Stimulated activated naive B cell treated with anti-CD40 and anti-IgM and Interleukin-4, amounts not matched to agents 10 μg/mL and 1 μg/mL and 100 μg/mL, for 72 hours (primary cell): ENCODE measurements around the gene NUDT19.

Source experiments
- ATAC-seq, 2 donors: fragments of 150-1000 bp; cut with Tn5 transposase; replicated peaks; 2 replicates each; pipeline ENCODE4 v1.10.0; 2021; ENCODE audit warnings: moderate library complexity in 1 of 2
- DNase-seq: peaks from one replicate; pipeline ENCODE4 v3.0.0; 2021
- H3K27ac Mint-ChIP-seq: one replicate; pipeline ENCODE4 v1.8.0; 2022; ENCODE audit warnings: mild to moderate bottlenecking, mixed read lengths
- H3K27me3 Mint-ChIP-seq, 2 donors: one replicate each; pipeline ENCODE4 v1.8.0; 2022; ENCODE audit warnings: mixed read lengths in 2 of 2
- H3K36me3 Mint-ChIP-seq, 2 donors: one replicate each; pipeline ENCODE4 v1.8.0; 2022; ENCODE audit warnings: mixed read lengths in 2 of 2, mild to moderate bottlenecking in 1 of 2
- H3K4me1 Mint-ChIP-seq, 2 donors: one replicate each; pipeline ENCODE4 v1.8.0; 2022; ENCODE audit warnings: mixed read lengths in 2 of 2, mild to moderate bottlenecking in 1 of 2
- H3K4me3 Mint-ChIP-seq, 2 donors: one replicate each; pipeline ENCODE4 v1.8.0; 2022; ENCODE audit warnings: mild to moderate bottlenecking in 2 of 2, mixed read lengths in 2 of 2, moderate library complexity in 1 of 2
- H3K9me3 Mint-ChIP-seq, 2 donors: one replicate each; pipeline ENCODE4 v1.8.0; 2022; ENCODE audit warnings: mixed read lengths in 2 of 2, mild to moderate bottlenecking in 1 of 2

The NUDT19 gene

DNA sequence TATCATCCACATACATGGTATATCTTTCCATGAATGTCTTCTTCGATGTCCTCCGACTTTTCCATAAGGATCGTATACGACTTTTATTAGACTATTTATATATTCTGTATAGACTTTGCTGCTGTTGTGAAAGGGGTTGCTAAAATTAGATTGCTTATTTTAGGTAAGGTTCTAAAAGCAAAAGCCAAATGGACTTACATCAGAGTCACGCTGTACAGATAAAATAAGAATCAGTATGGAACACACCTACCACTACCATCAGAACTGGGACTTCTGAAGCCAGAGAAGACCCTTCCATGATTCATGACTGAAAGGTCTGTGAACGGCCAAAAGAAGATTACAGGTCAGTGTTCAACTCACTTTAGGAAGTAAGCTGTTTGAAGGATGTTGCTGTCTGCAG is 25.5 kb upstream of the NUDT19 start:
- peaks cover 12 to 13% of the 10 kb centered on the region in 2 donors for H3K4me1 Mint-ChIP-seq
- no peak overlapping the region for H3K4me3 Mint-ChIP-seq
- no peaks in the 10 kb centered on the region for H3K9me3 Mint-ChIP-seq
- no peak for ATAC-seq
- no peaks in the 10 kb centered on the region for H3K27me3 Mint-ChIP-seq
- peaks cover 7 to 20% of the 10 kb centered on the region in 2 donors for H3K36me3 Mint-ChIP-seq
- H3K27ac Mint-ChIP-seq: no peak overlapping the region
- no peak for DNase-seq

- no peaks in the 10 kb centered on the region for H3K9me3 Mint-ChIP-seq
- H3K4me1 Mint-ChIP-seq: peaks cover 21 to 33% of the 10 kb centered on the region in 2 donors
- H3K27me3 Mint-ChIP-seq: no peaks in the 10 kb centered on the region
- ATAC-seq: no peak
- no peak overlapping the region for H3K27ac Mint-ChIP-seq
- H3K36me3 Mint-ChIP-seq: peaks cover 10 to 20% of the 10 kb centered on the region in 2 donors
- no peak for DNase-seq
- H3K4me3 Mint-ChIP-seq: no peak overlapping the region
Observed at GRCh38 chr19:32669310-32669709, 22.3 kb upstream of the NUDT19 start.

DNA sequence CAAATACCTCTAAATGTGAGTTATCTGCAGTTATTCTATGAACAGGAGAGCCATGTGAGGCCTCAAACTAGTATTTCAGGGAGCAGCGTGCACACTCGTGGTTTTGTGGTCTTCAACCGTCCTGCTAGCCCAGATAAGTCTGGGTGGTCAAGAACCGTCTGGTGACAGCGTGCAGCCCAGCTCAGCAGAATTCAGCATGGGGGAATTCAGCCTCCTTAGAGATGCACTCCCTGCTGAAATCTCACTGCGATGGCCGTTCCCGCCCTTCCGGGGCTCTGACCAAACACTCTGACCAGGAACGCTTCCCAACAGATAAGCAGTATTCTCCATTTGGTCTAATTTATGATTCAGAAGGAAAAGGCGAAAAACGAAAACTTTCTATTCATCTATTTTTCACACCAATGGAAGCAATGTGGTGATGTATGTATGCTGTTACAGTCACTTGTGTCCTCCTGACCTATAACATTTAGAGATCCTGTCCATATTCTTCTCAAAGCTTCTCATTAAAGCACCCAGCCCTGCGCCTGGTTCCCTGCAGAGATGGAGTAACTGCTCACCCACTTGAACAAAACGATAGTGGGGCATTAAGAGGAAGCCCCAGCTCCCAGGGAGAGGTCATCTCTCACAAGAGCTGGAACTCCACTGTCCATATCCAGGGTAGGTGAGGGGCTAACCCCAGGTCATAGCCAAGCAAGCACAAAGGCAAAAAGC is 19.6 kb upstream of the NUDT19 start:
- no peak overlapping the region for H3K27ac Mint-ChIP-seq
- peaks cover 6 to 9% of the 10 kb centered on the region in 2 donors for H3K27me3 Mint-ChIP-seq
- H3K36me3 Mint-ChIP-seq: peaks cover 10 to 11% of the 10 kb centered on the region in 2 donors
- no peak for DNase-seq
- H3K4me1 Mint-ChIP-seq: peaks cover 23 to 45% of the 10 kb centered on the region in 2 donors
- ATAC-seq: no peak
- H3K9me3 Mint-ChIP-seq: no peaks in the 10 kb centered on the region
- H3K4me3 Mint-ChIP-seq: no peak overlapping the region

- H3K27me3 Mint-ChIP-seq: peaks cover 13 to 17% of the 10 kb centered on the region in 2 donors
- H3K9me3 Mint-ChIP-seq: no peaks in the 10 kb centered on the region
- ATAC-seq (no peak), DNase-seq (no peak)
- H3K4me3 Mint-ChIP-seq: peak overlapping the region in 1 of 2 donors; percentile 18
- peaks cover 24 to 52% of the 10 kb centered on the region in 2 donors for H3K4me1 Mint-ChIP-seq
- peaks cover 9 to 10% of the 10 kb centered on the region in 2 donors for H3K36me3 Mint-ChIP-seq
- no peak overlapping the region for H3K27ac Mint-ChIP-seq
Observed at GRCh38 chr19:32672841-32673240, 18.8 kb upstream of the NUDT19 start.

GRCh38 chr19:32673573-32673972 is 18.0 kb upstream of the NUDT19 start:
- H3K9me3 Mint-ChIP-seq: no peaks in the 10 kb centered on the region
- DNase-seq (no peak), ATAC-seq (no peak)
- H3K27me3 Mint-ChIP-seq: peaks cover 13 to 24% of the 10 kb centered on the region in 2 donors
- H3K4me3 Mint-ChIP-seq: peak overlapping the region; percentile 86 to 93
- peaks cover 9% of the 10 kb centered on the region in 2 donors for H3K36me3 Mint-ChIP-seq
- peaks cover 24 to 52% of the 10 kb centered on the region in 2 donors for H3K4me1 Mint-ChIP-seq
- no peak overlapping the region for H3K27ac Mint-ChIP-seq

DNA sequence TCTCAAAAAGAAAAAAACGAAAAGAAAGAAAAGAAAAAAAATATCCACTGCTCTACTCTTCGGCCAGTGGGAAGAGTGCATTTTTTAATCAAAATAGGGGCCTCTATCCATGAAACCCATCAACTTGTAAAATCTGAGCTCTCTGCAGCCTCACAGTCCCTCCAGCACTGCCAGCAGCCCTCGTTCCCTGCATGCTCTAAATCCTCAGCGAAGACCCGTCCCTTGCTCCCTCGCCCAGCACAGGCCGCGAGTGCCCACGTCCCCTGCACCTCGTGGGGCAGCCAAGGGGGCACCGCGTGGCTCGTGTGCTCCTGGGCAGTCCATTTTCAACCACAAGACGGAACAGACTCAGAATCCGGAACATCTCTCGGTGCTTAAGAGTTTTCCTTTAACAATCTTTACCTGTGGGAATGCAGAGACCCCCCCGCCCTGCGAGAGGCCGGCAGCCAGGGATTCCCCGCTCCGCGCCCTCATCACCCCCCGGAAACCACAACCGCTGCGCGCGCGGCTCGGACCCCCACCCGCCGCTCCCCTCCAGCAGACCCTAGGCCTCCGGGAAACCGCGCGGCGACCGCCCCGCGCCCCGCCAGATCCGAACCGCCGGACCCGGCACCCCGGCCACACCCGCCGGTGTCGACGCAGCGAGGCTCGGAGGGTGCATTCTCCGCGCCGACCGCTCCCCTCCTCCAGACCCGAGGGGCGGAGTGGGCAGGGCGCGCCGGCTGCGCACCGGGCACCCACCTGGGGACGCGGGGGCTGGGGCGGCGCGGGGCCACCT is 17.3 kb upstream of the NUDT19 start:
- Mint-ChIP-seq H3K9me3 (no peaks in the 10 kb centered on the region), H3K27ac (peak overlapping the region; percentile 94), H3K4me1 (peaks cover 22 to 52% of the 10 kb centered on the region in 2 donors), H3K4me3 (peak overlapping the region; percentile 86 to 93), H3K36me3 (peaks cover 5 to 8% of the 10 kb centered on the region in 2 donors), H3K27me3 (peaks cover 13 to 24% of the 10 kb centered on the region in 2 donors)
- DNase-seq (no peak), ATAC-seq (no peak)

- peaks cover 0 to 3% of the 10 kb centered on the region in 2 donors for H3K36me3 Mint-ChIP-seq
- H3K27me3 Mint-ChIP-seq: peaks cover 13 to 24% of the 10 kb centered on the region in 2 donors
- H3K4me3 Mint-ChIP-seq: peak within 1 kb of the TSS; percentile 86 to 93
- H3K4me1 Mint-ChIP-seq: peaks cover 16 to 50% of the 10 kb centered on the region in 2 donors
- no peaks in the 10 kb centered on the region for H3K9me3 Mint-ChIP-seq
- ATAC-seq (peak; percentile 96 to 98), DNase-seq (peak; percentile 97)
- peak within 1 kb of the TSS; percentile 94 for H3K27ac Mint-ChIP-seq
Observed at GRCh38 chr19:32674931-32675719, 16.5 kb upstream of the NUDT19 start, which contains the start of gene ANKRD27. Gene ANKRD27 (minus strand): TSS chr19:32675180. CDS start chr19:32659015, 16,165 bp downstream.

- H3K27me3 Mint-ChIP-seq: peaks cover 13 to 24% of the 10 kb centered on the region in 2 donors
- DNase-seq: peak; percentile 32
- H3K4me3 Mint-ChIP-seq: peak within 1 kb of the TSS; percentile 84 to 86
- H3K4me1 Mint-ChIP-seq: peaks cover 16 to 47% of the 10 kb centered on the region in 2 donors
- H3K27ac Mint-ChIP-seq: peak within 1 kb of the TSS; percentile 81
- peak; percentile 31 to 33 for ATAC-seq
- H3K36me3 Mint-ChIP-seq: peaks cover 0 to 3% of the 10 kb centered on the region in 2 donors
- H3K9me3 Mint-ChIP-seq: no peaks in the 10 kb centered on the region
Observed at GRCh38 chr19:32675720-32676185, 15.9 kb upstream of the NUDT19 start, which contains the start of gene RGS9BP. Gene RGS9BP (plus strand): TSS chr19:32675848. CDS start chr19:32676264, 416 bp downstream.

- peak overlapping the region; percentile 81 for H3K27ac Mint-ChIP-seq
- DNase-seq: no peak
- H3K36me3 Mint-ChIP-seq: peaks cover 0 to 3% of the 10 kb centered on the region in 2 donors
- H3K9me3 Mint-ChIP-seq: no peaks in the 10 kb centered on the region
- peaks cover 16 to 47% of the 10 kb centered on the region in 2 donors for H3K4me1 Mint-ChIP-seq
- peaks cover 13 to 24% of the 10 kb centered on the region in 2 donors for H3K27me3 Mint-ChIP-seq
- no peak for ATAC-seq
- H3K4me3 Mint-ChIP-seq: peak overlapping the region; percentile 84 to 86
Observed at GRCh38 chr19:32676186-32676894, 15.3 kb upstream of the NUDT19 start.

GRCh38 chr19:32676895-32677359 is 14.7 kb upstream of the NUDT19 start:
- Mint-ChIP-seq H3K4me1 (peaks cover 15 to 43% of the 10 kb centered on the region in 2 donors), H3K36me3 (peaks cover 0 to 3% of the 10 kb centered on the region in 2 donors), H3K27me3 (peaks cover 13 to 24% of the 10 kb centered on the region in 2 donors), H3K27ac (no peak overlapping the region), H3K4me3 (peak overlapping the region in 1 of 2 donors; percentile 30), H3K9me3 (no peaks in the 10 kb centered on the region)
- DNase-seq: no peak
- no peak for ATAC-seq

DNA sequence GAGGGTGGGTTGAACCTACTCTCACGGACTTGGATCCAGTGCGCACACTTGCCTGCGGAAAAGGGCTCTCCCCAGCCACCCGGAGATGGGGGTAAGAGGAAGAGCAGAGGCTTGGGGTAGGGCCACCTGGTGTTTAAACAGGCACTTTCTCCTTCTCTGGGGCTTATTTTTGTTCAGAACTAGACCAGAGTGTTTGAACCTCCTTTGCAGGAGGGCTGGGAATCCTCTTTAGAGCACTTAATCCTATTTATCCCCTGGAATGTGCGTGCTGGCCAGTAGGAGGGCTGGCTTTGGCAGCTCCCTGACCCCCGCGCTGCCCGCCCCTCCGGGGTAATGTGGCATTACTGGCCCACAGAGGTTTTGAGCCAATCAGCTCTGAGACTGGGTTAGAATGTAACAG is 14.0 kb upstream of the NUDT19 start:
- Mint-ChIP-seq H3K27me3 (peaks cover 17 to 24% of the 10 kb centered on the region in 2 donors), H3K9me3 (no peaks in the 10 kb centered on the region), H3K36me3 (peaks cover 0 to 3% of the 10 kb centered on the region in 2 donors), H3K27ac (no peak overlapping the region), H3K4me1 (peaks cover 12 to 36% of the 10 kb centered on the region in 2 donors), H3K4me3 (no peak overlapping the region)
- DNase-seq (no peak), ATAC-seq (no peak)

DNA sequence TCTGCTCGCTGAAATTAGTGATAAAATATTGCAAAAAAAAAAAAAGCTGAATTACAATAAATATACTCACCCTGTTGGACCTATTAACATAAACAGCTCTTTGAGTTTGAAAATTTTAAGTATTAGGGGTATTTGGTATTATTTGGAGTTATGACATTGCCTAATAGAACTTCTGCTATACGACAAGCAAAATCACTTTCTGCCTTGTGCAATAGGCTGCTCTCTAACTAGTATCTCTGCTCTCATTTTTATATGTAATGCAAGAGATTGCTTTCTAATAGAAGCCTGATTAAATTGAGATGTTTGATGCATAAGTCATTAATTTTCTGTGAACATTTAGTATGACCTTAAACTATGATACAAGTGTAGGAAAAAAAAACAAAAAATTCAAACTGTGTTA is 10.6 kb upstream of the NUDT19 start:
- Mint-ChIP-seq H3K27ac (no peak overlapping the region), H3K4me3 (no peak overlapping the region), H3K27me3 (peaks cover 13 to 19% of the 10 kb centered on the region in 2 donors), H3K4me1 (peaks cover 1 to 10% of the 10 kb centered on the region in 2 donors), H3K9me3 (no peaks in the 10 kb centered on the region), H3K36me3 (no peaks in the 10 kb centered on the region)
- ATAC-seq (no peak), DNase-seq (no peak)

- Mint-ChIP-seq H3K27me3 (peaks cover 8 to 12% of the 10 kb centered on the region in 2 donors), H3K27ac (no peak overlapping the region), H3K9me3 (no peaks in the 10 kb centered on the region), H3K36me3 (peaks cover 5 to 6% of the 10 kb centered on the region in 2 donors), H3K4me1 (peaks cover 1 to 4% of the 10 kb centered on the region in 2 donors), H3K4me3 (no peak overlapping the region)
- ATAC-seq (no peak), DNase-seq (no peak)
Observed at GRCh38 chr19:32682317-32682716, 9.3 kb upstream of the NUDT19 start.
